GM21619 (cell line): ENCODE results near the gene PGAM5.

ENCODE experiments used
- ATAC-seq: cut with Tn5 transposase; IDR thresholded peaks from one replicate; pipeline ENCODE4 v1.9.1; 2021; ENCODE audit not compliant: unreplicated experiment

PGAM5 gene

GRCh38 chr12:132719141-132719953 is 8.7 kb downstream of the PGAM5 start:
- ATAC-seq, result no peak

DNA sequence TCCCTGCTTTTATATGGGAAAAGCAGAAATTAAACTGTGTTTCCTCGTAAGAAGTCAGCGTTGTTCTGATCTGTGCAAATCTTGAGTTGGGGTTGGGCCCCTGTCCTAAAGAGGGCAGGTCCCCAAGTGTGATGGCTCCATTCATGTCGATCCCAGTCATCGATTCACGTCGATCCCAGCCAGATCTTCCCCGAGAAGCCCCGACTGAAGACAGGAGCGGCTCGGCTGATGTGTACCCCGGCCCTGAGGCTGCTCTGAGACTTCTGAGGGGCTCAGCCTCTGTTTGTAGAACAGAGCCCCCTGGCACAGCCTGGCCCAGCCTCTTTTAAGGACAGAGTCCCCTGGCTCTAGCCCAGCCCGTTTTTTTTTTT is 9.3 kb downstream of the PGAM5 start:
- ATAC-seq, result no peak

DNA sequence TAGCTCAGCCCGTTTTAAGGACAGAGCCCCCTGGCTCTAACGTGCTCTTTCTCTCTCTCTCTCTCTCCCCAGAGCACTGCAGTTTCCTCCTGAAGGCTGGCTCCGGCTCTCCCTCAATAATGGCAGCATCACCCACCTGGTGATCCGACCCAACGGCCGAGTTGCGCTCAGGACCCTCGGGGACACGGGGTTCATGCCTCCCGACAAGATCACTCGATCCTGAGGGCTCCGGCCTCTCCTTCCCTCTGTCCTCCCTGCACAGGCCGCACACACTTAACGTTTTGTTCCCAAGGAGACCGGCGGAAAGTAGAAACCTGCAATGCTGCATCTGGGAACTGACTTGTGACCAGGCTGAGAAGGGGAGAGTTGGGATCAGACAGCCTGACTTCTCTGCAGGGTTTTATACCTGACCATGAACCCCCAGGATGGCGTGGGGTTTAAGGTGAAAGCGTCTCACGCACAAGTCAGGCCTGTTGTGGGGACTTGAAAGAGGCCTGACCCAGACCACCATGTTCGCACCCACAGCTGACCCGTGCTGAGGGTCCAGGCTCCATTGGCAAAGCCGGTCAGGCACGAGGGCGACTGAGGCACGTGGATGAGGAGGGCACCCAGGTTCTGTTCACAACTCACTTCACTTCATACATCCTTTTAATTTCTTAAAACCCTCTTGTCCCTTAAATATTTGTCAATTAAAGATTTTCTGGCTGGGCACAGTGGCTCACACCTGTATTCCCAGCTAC is 10.1 kb downstream of the PGAM5 start:
- no peak for ATAC-seq

GRCh38 chr12:132723015-132723763 is 12.5 kb downstream of the PGAM5 start:
- no peak for ATAC-seq

DNA sequence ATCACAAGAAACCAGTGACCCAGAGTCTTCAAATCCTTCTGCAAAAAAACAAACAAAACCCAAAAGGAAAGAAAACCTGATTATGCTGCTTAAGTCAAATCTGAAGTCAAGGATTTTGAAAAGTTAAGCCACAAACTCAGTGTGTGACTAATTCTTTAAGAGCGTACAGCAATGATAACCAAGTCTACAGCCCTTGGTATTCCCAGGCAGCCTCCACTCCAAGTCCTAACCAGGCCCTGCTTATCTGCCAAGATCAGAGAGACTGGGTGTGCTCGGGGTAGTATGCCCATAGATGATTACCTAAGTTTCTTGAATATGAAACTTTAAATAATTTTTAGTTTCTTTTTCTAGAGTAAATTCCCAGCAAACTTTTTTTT is 13.1 kb downstream of the PGAM5 start:
- no peak for ATAC-seq

GRCh38 chr12:132724506-132725241 is 14.0 kb downstream of the PGAM5 start:
- ATAC-seq, result no peak

DNA sequence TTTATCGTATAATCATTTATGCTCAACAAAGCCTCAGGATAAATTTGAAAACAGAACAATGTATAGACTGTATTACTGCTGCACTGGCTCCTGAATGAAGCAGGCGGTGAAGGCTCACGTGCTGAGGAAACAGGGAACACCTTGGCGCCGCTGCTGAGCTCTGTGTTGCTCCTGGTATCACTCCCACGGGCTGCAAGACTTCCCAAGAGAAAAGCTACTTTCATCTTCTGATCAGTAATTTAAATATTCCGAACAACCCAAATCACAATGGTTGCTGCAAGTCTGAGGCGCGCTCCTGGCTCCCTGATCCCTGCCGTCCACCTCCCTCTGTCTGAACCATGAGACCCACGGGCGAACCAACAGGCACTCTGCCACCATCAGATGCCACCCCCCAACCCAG is 15.7 kb downstream of the PGAM5 start:
- ATAC-seq, result no peak

GRCh38 chr12:132727091-132727794 is 16.6 kb downstream of the PGAM5 start:
- no peak for ATAC-seq

DNA sequence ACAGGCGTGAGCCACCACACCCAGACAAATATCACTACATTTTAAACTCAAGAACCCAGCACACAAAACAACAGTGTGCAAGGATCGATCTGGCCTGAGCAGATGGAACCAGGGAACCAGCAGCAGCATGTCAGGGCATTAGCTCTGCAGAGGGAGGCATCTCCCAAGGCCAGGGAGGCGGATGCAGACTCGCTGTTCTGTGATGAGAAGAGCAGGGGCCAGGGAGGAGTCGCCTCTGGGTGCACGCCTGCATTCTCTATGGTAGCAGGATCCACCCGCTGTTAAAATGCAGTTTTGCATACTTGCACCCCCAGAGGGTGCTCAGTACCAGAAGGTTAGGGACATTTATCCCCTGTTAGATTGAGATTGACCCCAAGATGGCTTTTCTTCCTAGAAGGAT is 17.9 kb downstream of the PGAM5 start:
- ATAC-seq, result no peak

- no peak for ATAC-seq
These were observed 19.1 kb downstream of the PGAM5 start for GRCh38 chr12:132729541-132730320.

GRCh38 chr12:132730353-132730752 is 19.7 kb downstream of the PGAM5 start:
- ATAC-seq, result no peak

DNA sequence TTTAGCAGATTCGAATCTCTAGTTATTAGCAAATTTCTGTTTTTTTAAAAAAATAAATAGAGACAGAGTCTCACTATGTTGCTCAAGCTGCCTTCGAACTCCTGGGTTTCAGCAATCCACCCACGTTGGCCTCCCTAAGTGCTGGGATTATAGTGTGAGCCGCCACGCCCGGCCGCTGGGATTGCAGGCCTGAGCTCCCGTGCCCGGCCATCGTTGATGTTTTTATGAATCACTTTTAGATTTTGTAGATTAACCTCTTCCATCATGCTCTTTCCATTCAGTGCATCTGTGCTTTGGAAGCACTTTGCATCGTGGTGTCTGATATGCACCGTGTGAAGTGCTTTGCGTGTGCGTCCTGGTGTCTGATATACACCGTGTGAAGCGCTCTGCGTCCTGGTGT is 20.9 kb downstream of the PGAM5 start:
- ATAC-seq, result no peak

DNA sequence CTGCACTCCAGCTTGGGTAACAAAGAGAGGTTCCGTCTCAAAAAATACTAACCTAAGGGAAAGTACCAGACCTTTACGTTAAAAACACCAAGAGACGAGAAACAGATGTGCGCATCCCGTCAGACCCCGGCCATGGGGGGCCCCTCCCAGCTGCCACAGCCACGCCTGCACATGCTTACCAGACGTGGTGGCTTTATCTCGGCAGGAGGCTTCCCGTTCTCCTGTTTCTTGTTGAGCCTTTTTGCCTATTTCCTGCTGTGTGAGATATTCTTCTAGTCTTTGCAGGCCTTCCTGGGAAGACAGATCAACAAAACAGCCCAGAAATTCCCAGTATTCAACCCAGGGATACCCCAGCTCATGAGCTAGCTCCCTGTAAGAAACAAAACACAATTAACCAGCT is 23.6 kb downstream of the PGAM5 start:
- no peak for ATAC-seq

GRCh38 chr12:132735496-132735895 is 24.9 kb downstream of the PGAM5 start:
- no peak for ATAC-seq

DNA sequence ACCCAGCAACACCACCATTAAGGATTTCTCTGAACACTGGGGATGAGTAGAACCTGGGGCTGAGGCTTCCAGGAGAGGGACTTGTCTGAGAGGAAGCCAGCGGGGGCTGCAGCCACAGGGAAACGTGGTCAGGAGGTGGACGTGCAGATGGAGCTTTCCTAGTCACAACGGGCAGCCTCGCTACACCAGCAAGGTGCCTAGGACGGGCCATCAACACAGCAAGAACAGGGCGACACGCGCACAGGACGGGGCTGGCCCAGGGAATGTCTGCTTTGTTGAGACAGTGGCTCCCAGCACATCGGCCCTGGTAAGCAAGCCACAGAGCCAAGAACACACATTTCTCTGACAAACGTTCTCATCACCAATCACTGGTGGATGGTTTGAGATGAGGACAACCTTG is 25.7 kb downstream of the PGAM5 start:
- no peak for ATAC-seq

GRCh38 chr12:132736913-132737312 is 26.3 kb downstream of the PGAM5 start:
- ATAC-seq, result no peak

GRCh38 chr12:132739600-132740312 is 29.1 kb downstream of the PGAM5 start:
- ATAC-seq, result no peak

DNA sequence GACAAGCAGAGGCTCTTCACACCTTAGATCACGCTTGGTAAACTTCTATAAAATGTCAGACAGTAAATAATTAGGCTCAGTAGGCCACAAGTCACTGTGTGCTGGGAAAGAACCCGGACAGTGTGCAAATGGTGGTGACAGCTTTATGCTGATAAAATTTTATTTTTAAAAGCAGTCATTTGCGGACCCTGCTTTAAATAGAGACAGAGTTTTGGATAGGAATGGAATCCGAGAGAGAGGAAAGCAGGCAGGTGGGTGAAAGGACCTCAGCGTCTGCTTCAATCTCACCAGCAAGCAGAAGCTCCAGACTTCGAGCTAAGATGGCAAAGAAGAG is 29.6 kb downstream of the PGAM5 start:
- no peak for ATAC-seq

DNA sequence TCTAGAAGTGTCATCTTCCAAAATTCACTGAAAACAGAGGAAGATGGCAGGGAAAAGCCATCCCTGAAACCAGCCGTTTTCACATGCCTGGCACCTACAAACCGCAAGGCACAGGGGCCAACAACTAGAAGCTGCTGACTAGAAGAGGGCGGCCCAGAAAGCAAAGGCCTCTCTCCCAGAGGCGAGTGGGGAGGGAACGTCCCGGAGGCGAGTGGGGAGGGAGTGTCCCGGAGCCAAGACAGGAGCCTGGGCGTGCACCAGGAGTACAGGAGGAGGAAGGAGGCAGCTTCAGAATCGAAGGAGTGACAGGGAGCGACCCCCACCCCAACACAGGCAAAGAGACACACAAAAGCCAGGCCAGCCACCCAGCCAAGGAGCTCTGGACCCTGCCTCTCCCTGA is 30.0 kb downstream of the PGAM5 start:
- no peak for ATAC-seq
